PFSK-1 (cell line): ENCODE data around the gene KRT75.

Source experiments
- FOXP2 ChIP-seq: optimal IDR thresholded peaks from 2 replicates; pipeline ENCODE3; 2011; ENCODE audit warnings: borderline replicate concordance, control low read depth, inconsistent platforms; ENCODE audit not compliant: insufficient read depth; ENCODE audit errors: extremely low read length, extremely low read depth
- POLR2AphosphoS5 ChIP-seq: IDR thresholded peaks from 2 replicates; pipeline ENCODE4 v1.6.1; 2012; ENCODE audit warnings: low read depth, mild to moderate bottlenecking, control low read depth, low read length, moderate library complexity

- TF ChIP-seq POLR2AphosphoS5: no peak
- no peak for TF ChIP-seq FOXP2
Observed at GRCh38 chr12:52401526-52401925, 32.6 kb downstream of the KRT75 start.
